Measurements from ENCODE around the gene TASP1.

Gene TASP1

DNA sequence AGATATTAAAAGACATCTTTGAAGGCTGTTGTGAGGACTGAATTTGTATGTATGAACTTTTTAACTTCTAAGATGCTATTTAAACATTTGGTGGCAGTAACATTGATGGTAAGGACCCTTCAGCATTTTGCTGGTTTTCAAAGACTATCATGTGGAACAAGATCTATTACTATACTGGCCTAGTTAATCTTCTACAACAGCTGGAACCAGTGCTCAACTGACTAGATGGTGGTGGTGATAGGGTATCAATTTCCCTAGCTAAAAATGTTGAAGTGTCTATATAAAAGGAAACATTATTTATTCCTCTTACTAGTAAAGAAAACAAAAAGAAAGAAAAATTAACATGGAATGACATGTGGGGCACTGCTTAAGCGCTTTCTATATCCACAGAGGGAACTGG, 195.7 kb downstream of the TASP1 start:
- Histone ChIP-seq H3K4me3 (ENCODE audit: low read length) (no peak overlapping the region), H3K4me1 (ENCODE audit: control insufficient read depth, insufficient read depth, low read length) (no peaks in the 10 kb centered on the region), H3K27me3 (ENCODE audit: control insufficient read depth, insufficient read depth, low read length) (no peaks in the 10 kb centered on the region), H3K9ac (ENCODE audit: low read length) (no peak overlapping the region), H3K36me3 (ENCODE audit: control insufficient read depth, insufficient read depth, low read length) (no peaks in the 10 kb centered on the region), H3K27ac (ENCODE audit: low read depth, low read length) (no peak overlapping the region)

DNA sequence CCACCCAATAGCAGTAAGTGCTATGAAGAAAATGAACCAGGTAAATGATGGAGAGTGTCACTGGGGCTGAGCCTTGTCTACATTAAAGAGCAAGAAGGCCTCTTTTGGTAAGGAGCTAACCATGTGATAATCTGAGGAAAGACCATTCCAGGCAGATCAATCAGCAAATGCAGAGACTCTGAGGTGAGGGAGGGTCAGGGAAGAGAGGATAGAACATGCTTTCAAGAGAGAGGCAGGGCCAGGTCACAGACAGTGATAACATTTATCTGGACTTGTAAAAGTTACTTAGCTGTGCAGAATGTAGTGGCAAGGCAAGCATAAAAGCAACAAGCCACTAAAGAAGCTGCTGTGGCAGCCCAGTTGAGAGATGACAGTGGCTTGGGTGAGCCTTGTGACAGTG, 197.3 kb downstream of the TASP1 start:
- Histone ChIP-seq H3K4me1 (ENCODE audit: control insufficient read depth, insufficient read depth, low read length) (no peaks in the 10 kb centered on the region), H3K36me3 (ENCODE audit: control insufficient read depth, insufficient read depth, low read length) (no peaks in the 10 kb centered on the region), H3K27ac (ENCODE audit: low read depth, low read length) (no peak overlapping the region), H3K27me3 (ENCODE audit: control insufficient read depth, insufficient read depth, low read length) (no peaks in the 10 kb centered on the region), H3K9ac (ENCODE audit: low read length) (no peak overlapping the region), H3K4me3 (ENCODE audit: low read length) (no peak overlapping the region)

DNA sequence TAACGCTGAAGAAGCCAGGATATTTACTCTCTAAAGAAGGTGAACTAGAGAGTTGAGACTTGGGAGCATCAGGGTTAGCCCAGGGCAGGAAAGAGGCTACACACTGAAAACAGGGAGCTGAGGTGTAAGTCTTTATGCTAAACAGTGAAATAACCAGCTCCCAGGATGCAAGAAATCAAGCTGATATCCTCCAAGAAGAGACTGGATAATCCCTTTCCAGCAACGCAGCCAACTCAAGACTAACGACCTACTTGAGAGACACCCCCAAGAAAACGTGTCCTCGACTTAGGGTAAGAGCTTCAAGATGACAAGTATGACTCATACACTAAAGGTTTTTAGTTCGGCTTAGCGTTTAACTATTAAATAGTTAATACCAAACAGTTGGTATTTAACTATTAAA, 202.2 kb downstream of the TASP1 start:
- H3K27ac ChIP-seq (ENCODE audit: low read depth, low read length), result no peak overlapping the region
- no peaks in the 10 kb centered on the region for H3K4me1 ChIP-seq (ENCODE audit: control insufficient read depth, insufficient read depth, low read length)
- no peak overlapping the region for H3K4me3 ChIP-seq (ENCODE audit: low read length)
- H3K36me3 ChIP-seq (ENCODE audit: control insufficient read depth, insufficient read depth, low read length), result no peaks in the 10 kb centered on the region
- no peaks in the 10 kb centered on the region for H3K27me3 ChIP-seq (ENCODE audit: control insufficient read depth, insufficient read depth, low read length)
- H3K9ac ChIP-seq (ENCODE audit: low read length), result no peak overlapping the region

DNA sequence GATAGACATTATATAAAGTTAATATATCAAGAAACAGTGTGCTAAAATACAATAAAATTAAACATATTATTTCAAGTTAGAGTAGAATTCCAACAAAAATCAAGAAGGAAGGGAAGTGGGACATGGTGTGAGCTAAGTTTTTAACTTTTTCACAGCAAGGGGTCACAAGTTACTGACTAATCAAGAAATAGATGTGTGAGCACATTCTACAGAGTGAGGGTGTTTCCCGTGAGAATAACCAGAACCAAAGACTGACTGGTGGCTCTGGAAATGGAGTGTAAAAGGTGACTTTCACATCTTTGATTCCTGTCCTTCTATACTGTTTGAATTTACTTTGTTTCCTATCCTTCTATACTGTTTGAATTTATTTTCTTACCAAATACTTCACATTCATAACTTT, 206.6 kb downstream of the TASP1 start:
- H3K36me3 ChIP-seq (ENCODE audit: control insufficient read depth, insufficient read depth, low read length), result no peaks in the 10 kb centered on the region
- no peaks in the 10 kb centered on the region for H3K27me3 ChIP-seq (ENCODE audit: control insufficient read depth, insufficient read depth, low read length)
- H3K4me1 ChIP-seq (ENCODE audit: control insufficient read depth, insufficient read depth, low read length), result no peaks in the 10 kb centered on the region
- no peak overlapping the region for H3K4me3 ChIP-seq (ENCODE audit: low read length)
- H3K9ac ChIP-seq (ENCODE audit: low read length), result no peak overlapping the region
- no peak overlapping the region for H3K27ac ChIP-seq (ENCODE audit: low read depth, low read length)

DNA sequence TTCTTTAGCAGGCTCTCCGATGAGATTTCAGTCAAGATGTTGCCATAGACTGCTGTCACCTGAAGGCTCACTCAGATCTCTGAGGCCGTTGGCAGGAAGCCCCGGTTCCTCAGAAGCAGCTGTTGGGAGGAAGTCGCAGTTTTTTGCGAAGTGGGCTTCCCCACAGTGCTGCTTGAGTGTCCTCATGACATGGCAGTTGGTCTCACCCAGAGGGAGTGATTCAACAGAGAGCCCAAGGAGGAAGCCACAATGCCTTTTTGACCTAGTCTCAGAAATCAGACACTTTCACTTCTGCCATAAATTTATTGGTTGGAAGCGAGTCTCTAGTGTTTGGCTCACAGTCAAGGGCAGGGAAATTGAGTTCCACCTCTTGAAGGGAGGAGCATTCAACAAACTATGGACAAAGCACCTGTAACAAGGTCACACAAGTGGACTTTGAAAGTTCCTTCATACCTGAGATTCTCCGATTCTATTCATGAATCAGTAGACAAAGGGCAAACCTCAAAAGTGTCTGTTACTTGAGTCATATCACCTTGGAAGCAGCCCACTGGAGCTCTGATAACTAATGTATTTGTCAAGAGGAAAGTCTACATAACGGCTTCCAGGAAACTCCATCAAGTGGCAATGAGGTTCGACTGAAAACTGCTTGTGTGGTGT, 208.3 kb downstream of the TASP1 start:
- Histone ChIP-seq H3K27me3 (ENCODE audit: control insufficient read depth, insufficient read depth, low read length) (no peaks in the 10 kb centered on the region), H3K4me3 (ENCODE audit: low read length) (no peak overlapping the region), H3K27ac (ENCODE audit: low read depth, low read length) (no peak overlapping the region), H3K9ac (ENCODE audit: low read length) (no peak overlapping the region), H3K36me3 (ENCODE audit: control insufficient read depth, insufficient read depth, low read length) (no peaks in the 10 kb centered on the region), H3K4me1 (ENCODE audit: control insufficient read depth, insufficient read depth, low read length) (no peaks in the 10 kb centered on the region)

DNA sequence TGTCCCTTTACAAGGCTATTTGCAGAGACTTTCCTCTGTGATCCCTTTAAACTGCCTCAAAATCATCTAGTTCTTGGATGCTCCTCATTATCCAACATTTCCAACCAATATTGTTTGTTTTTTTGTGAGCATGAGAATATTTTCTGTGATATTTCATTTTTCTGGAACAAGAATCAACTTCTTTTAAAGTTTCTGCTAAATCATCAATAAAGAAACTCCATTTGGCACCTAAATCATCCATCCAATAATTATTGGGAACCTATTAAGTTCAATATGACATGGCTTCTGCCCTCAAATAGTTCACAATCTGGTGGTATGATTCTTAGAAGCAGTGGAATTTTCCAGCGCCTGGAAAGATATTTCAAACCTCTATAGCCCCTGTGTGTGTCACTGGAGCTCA, 210.0 kb downstream of the TASP1 start:
- Histone ChIP-seq H3K4me3 (ENCODE audit: low read length) (no peak overlapping the region), H3K9ac (ENCODE audit: low read length) (no peak overlapping the region), H3K4me1 (ENCODE audit: control insufficient read depth, insufficient read depth, low read length) (no peaks in the 10 kb centered on the region), H3K27ac (ENCODE audit: low read depth, low read length) (no peak overlapping the region), H3K27me3 (ENCODE audit: control insufficient read depth, insufficient read depth, low read length) (no peaks in the 10 kb centered on the region), H3K36me3 (ENCODE audit: control insufficient read depth, insufficient read depth, low read length) (no peaks in the 10 kb centered on the region)

DNA sequence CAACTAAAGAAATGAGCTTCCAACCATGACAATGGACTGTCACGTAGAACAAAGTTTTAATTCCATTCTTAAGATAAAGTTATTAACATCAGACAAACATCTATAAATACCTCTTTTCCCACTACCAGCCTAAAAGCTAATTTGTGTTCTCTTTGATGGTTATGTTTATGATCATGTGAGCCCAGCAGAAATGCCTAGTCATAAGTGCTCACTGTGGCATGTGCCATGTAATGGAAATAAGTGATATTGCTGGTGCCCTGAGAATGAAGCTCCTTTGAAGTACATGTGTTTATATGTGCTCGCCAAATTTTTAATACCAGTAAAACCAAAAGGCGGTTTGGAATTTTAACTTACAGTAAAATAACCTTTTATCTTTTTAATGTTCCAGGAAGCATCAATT, 211.9 kb downstream of the TASP1 start:
- H3K27ac ChIP-seq (ENCODE audit: low read depth, low read length), result no peak overlapping the region

DNA sequence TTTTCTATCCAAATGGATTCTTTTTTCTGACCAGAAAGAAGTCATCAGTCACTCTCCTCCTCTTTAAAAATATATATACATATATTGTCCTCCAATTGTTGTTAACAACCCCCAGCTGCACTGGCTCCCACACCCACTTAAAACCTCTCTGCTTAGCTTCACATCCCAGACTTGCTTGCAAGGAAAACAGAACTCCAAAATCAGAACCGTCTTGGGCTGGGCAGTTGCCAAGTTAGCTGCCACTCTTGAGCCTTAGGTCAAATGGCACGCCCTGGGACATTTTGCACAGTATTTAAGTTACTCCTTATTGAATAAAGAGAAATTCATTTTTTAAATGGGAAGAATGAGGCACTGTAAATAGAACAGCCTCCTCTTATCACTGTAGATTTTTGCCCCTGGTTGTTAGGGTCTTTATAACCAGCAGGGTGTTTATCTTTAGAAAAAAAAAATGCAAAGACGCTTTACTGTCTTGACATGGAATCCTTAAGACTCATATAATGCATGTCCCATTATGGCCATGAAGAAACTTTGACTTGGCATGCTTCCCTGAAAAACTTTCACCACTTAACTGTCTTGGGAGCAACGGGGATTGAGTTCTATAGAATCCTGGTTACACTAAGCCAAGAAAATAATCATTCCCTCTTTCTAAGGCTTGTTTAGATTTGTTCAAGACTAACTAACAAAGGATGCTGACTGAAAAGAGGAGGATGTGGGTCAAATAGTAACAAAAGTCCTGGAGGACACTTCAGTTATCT, 213.2 kb downstream of the TASP1 start:
- Histone ChIP-seq H3K9ac (ENCODE audit: low read length) (no peak overlapping the region), H3K27ac (ENCODE audit: low read depth, low read length) (no peak overlapping the region), H3K27me3 (ENCODE audit: control insufficient read depth, insufficient read depth, low read length) (no peaks in the 10 kb centered on the region), H3K4me1 (ENCODE audit: control insufficient read depth, insufficient read depth, low read length) (no peaks in the 10 kb centered on the region), H3K4me3 (ENCODE audit: low read length) (no peak overlapping the region), H3K36me3 (ENCODE audit: control insufficient read depth, insufficient read depth, low read length) (no peaks in the 10 kb centered on the region)

More for the DNA sequence above, 211.9 kb downstream of the TASP1 start:
- H3K4me1 ChIP-seq (ENCODE audit: control insufficient read depth, insufficient read depth, low read length), result no peaks in the 10 kb centered on the region
- no peak overlapping the region for H3K4me3 ChIP-seq (ENCODE audit: low read length)
- H3K36me3 ChIP-seq (ENCODE audit: control insufficient read depth, insufficient read depth, low read length), result no peaks in the 10 kb centered on the region
- H3K27me3 ChIP-seq (ENCODE audit: control insufficient read depth, insufficient read depth, low read length), result no peaks in the 10 kb centered on the region
- no peak overlapping the region for H3K9ac ChIP-seq (ENCODE audit: low read length)

DNA sequence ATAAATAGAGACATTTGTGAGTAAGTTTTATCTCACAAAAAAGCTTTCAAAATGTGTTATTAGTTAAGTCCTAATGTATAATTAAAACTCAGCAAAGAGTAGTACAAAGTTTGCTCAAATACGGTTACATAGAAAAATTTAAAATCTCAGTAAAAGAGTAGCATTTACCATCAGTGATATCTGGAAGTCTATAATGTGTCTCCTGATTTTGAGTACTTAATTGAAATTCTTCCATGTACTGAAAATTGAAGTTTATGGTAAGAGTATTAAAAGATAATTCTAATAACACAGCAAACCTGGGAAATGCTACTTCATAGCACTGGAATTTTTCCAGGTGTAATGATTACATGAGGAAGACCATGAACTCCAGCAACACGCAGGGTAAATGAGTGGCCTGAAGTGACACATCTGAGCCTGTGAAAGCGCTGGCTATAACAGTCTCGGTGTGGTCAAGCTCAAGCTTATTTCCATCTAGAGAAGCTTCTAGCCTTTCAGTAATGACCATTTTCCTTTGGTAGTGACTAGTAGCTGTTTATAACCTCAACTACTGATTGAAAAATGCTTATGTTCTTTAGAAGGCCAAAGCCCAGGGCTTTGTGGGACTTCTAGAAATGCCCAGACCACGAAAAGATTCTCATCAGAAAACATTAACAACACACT, 214.4 kb downstream of the TASP1 start:
- Histone ChIP-seq H3K27me3 (ENCODE audit: control insufficient read depth, insufficient read depth, low read length) (no peaks in the 10 kb centered on the region), H3K9ac (ENCODE audit: low read length) (no peak overlapping the region), H3K27ac (ENCODE audit: low read depth, low read length) (no peak overlapping the region), H3K4me1 (ENCODE audit: control insufficient read depth, insufficient read depth, low read length) (no peaks in the 10 kb centered on the region), H3K4me3 (ENCODE audit: low read length) (no peak overlapping the region), H3K36me3 (ENCODE audit: control insufficient read depth, insufficient read depth, low read length) (no peaks in the 10 kb centered on the region)

DNA sequence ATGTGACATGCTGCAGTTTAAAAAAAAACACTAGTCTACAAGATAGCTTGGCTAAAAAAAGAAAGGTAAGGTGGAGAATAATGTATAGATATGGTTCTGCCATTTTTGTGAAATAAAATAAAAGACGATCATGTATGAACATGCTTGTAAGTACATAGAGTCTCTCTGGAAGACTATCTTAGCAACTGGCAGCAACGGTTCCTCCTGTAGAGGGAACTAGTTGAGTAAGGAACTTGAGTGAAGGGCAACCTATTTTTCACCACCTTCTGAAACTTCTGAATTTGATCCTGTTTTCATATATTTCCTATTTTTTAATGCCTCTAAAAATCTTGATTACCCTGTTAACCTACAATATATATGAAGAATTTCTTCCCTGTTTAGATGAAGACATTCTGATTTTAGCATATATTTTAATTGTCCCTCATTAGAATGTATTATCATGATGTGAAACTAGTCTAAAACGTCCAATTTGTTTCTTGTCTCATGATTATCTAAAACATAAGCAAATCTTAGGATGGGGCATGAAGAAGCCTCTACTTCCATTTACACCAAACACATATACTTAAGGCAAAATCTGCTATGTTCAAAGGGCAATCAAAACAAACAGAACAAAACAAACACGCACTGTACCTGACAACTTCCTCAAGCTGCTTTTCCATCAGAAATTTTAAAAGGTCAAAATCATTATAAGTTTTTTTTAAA, 215.1 kb downstream of the TASP1 start:
- Histone ChIP-seq H3K36me3 (ENCODE audit: control insufficient read depth, insufficient read depth, low read length) (no peaks in the 10 kb centered on the region), H3K9ac (ENCODE audit: low read length) (no peak overlapping the region), H3K27ac (ENCODE audit: low read depth, low read length) (no peak overlapping the region), H3K27me3 (ENCODE audit: control insufficient read depth, insufficient read depth, low read length) (no peaks in the 10 kb centered on the region), H3K4me1 (ENCODE audit: control insufficient read depth, insufficient read depth, low read length) (no peaks in the 10 kb centered on the region), H3K4me3 (ENCODE audit: low read length) (no peak overlapping the region)

DNA sequence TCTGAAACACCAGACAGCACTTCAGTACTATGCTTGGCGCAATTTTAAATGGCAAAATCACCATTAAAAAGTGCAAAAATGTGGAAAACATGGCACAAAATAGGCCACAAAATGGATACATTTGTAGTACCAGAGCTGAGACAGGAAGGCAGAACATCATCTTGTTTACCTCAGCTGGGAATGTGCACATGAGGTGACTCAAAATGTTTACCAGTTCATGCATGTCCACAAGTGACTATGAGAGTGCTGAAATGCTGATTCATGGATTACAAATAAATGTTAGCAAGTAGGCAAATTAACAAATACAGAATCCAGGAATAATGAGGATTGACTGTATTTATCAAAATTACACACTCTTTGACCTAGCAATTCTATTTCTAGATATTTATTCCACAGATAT, 216.1 kb downstream of the TASP1 start:
- Histone ChIP-seq H3K27ac (ENCODE audit: low read depth, low read length) (no peak overlapping the region), H3K4me1 (ENCODE audit: control insufficient read depth, insufficient read depth, low read length) (no peaks in the 10 kb centered on the region), H3K4me3 (ENCODE audit: low read length) (no peak overlapping the region), H3K9ac (ENCODE audit: low read length) (no peak overlapping the region), H3K36me3 (ENCODE audit: control insufficient read depth, insufficient read depth, low read length) (no peaks in the 10 kb centered on the region), H3K27me3 (ENCODE audit: control insufficient read depth, insufficient read depth, low read length) (no peaks in the 10 kb centered on the region)

DNA sequence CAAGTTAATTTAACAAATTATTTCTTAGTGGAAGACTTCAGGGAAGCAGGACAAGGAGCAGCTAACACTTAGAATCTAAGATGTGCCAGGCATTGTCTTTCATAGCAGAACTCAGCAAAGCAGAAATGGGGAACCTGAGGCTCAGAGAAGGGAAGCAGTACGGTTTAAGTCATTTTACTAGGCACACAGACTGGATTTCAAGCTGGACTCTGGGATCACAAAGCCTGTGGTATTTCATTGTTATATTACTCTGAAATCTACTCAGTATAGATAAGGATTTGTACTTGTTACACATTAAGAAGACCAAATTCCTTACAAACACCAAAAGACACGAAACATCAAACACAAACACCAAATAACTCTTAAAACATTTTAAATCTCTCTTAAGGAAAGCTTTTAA, 218.1 kb downstream of the TASP1 start:
- H3K27ac ChIP-seq (ENCODE audit: low read depth, low read length), result no peak overlapping the region
- H3K27me3 ChIP-seq (ENCODE audit: control insufficient read depth, insufficient read depth, low read length), result no peaks in the 10 kb centered on the region
- H3K4me3 ChIP-seq (ENCODE audit: low read length), result no peak overlapping the region
- H3K4me1 ChIP-seq (ENCODE audit: control insufficient read depth, insufficient read depth, low read length), result no peaks in the 10 kb centered on the region
- no peak overlapping the region for H3K9ac ChIP-seq (ENCODE audit: low read length)
- H3K36me3 ChIP-seq (ENCODE audit: control insufficient read depth, insufficient read depth, low read length), result no peaks in the 10 kb centered on the region
